ENCODE results near the gene KYAT1. TPM values are rescaled to one million over a fixed set of nuclear protein-coding genes. Genes with fewer than 3 reads are reported as not detected.
"Not testable (repeated sequence)": the region's sequence is repeated elsewhere in the genome, so short reads cannot be mapped to it uniquely, and the experiment has no call there.

The KYAT1 gene
- total RNA-seq, 3 donors from 2014 or later (not counting 1 experiment from before 2014, with no cell fraction given), result 8.9 to 11.3 (median 9.1) TPM

DNA sequence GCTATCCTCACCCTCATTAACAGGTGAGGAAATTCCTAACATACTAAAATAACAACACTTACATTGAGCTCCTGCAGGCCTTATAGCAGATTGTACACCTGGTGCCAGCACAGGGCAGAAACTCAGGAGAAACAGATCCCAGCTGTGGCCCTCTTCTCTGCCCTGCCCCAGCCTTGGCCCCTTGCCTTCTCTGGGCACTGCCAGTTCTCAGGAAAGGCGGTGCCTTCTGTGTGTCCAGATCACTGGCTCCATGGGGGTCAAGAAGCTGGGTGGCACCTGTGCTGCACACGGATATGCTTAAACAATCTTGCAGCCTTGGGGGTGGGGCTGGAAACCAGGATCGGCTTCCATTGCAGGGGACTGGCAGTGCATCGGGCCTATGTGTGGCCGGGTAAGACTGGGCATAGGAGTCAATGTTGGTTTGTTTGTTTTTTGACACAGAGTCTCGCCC lies 19.3 kb downstream of the KYAT1 start:
- no peak overlapping the region for H3K27ac Mint-ChIP-seq
- WGBS (ENCODE audit: insufficient coverage), result 95% methylated on average over 6 of the region's 6 CpGs
- H3K9me3 ChIP-seq (ENCODE audit: control insufficient read depth, insufficient read depth, low read length), result no peaks in the 10 kb centered on the region

GRCh38 chr9:128861501-128861900 lies 20.2 kb downstream of the KYAT1 start:
- intact Hi-C loops (cut with micrococcal nuclease), result loop anchor here (5.0 kb wide), 1 partner anchor 86 kb away; the partner anchor contains the start of genes DOLK and NUP188
- Mint-ChIP-seq H3K4me3 (no peak overlapping the region), H3K27ac (no peak overlapping the region), H3K27me3 (ENCODE audit: low read depth in 2 of 2) (no peaks in the 10 kb centered on the region), H3K9me3 (no peaks in the 10 kb centered on the region), H3K36me3 (no peaks in the 10 kb centered on the region), H3K4me1 (peaks cover 0 to 6% of the 10 kb centered on the region in 2 donors)
- DNase-seq (no peak), ATAC-seq (no peak)
- no peak overlapping the region for H3K4me3 ChIP-seq (ENCODE audit: low read length)
- H3K27ac ChIP-seq (ENCODE audit: low read length), result no peak overlapping the region
- no peaks in the 10 kb centered on the region for H3K36me3 ChIP-seq (ENCODE audit: control insufficient read depth, insufficient read depth, low read length)
- TF ChIP-seq CTCF (IDR thresholded peaks at IDR 0.05), result no peak
- H3K9me3 ChIP-seq (ENCODE audit: control insufficient read depth, insufficient read depth, low read length), result no peaks in the 10 kb centered on the region
- WGBS (ENCODE audit: insufficient coverage), result 81% methylated on average over 6 of the region's 6 CpGs
- no peaks in the 10 kb centered on the region for H3K27me3 ChIP-seq (ENCODE audit: control insufficient read depth, insufficient read depth, low read length)
- peaks cover 5% of the 10 kb centered on the region for H3K4me1 ChIP-seq (ENCODE audit: control insufficient read depth, insufficient read depth, low read length)

More for the DNA sequence above, 19.3 kb downstream of the KYAT1 start:
- intact Hi-C loops (cut with micrococcal nuclease), result loop anchor here (5.0 kb wide), 1 partner anchor 85 kb away; the partner anchor contains the start of genes DOLK and NUP188
- H3K4me3 ChIP-seq (ENCODE audit: low read length), result no peak overlapping the region
- H3K27me3 ChIP-seq (ENCODE audit: control insufficient read depth, insufficient read depth, low read length), result no peaks in the 10 kb centered on the region
- no peak overlapping the region for H3K27ac ChIP-seq (ENCODE audit: low read length)
- TF ChIP-seq CTCF (IDR thresholded peaks at IDR 0.05), result no peak
- Mint-ChIP-seq H3K27me3 (ENCODE audit: low read depth in 2 of 2) (no peaks in the 10 kb centered on the region), H3K4me3 (no peak overlapping the region), H3K4me1 (peaks cover 0 to 6% of the 10 kb centered on the region in 2 donors), H3K9me3 (no peaks in the 10 kb centered on the region), H3K36me3 (no peaks in the 10 kb centered on the region)
- no peak for DNase-seq
- H3K36me3 ChIP-seq (ENCODE audit: control insufficient read depth, insufficient read depth, low read length), result no peaks in the 10 kb centered on the region
- ATAC-seq, result no peak
- H3K4me1 ChIP-seq (ENCODE audit: control insufficient read depth, insufficient read depth, low read length), result peaks cover 5% of the 10 kb centered on the region

DNA sequence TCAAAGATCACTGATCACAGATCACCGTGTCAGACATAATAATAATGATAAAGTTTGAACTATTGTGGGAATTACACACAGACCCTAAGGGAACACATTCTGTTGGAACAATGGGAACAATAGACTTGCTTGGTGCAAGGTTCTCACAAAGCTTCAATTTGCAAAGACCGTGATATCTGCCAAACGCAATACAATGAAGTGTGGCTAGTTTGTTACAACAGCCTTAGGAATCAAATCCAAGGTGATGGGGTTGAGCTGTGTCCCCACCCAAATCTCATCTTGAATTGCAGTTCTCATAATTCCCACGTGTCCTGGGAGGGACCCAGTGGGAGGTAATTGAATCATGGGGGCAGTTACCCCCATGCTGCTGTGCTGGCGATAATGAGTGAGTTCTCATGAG lies 20.8 kb downstream of the KYAT1 start:
- intact Hi-C loops (cut with micrococcal nuclease), result loop anchor here (5.0 kb wide), 1 partner anchor 86 kb away; the partner anchor contains the start of genes DOLK and NUP188
- Histone ChIP-seq H3K36me3 (ENCODE audit: control insufficient read depth, insufficient read depth, low read length) (no peaks in the 10 kb centered on the region), H3K4me1 (ENCODE audit: control insufficient read depth, insufficient read depth, low read length) (peaks cover 5% of the 10 kb centered on the region), H3K27me3 (ENCODE audit: control insufficient read depth, insufficient read depth, low read length) (no peaks in the 10 kb centered on the region), H3K4me3 (ENCODE audit: low read length) (no peak overlapping the region), H3K27ac (ENCODE audit: low read length) (no peak overlapping the region), H3K9me3 (ENCODE audit: control insufficient read depth, insufficient read depth, low read length) (no peaks in the 10 kb centered on the region)
- ATAC-seq (no peak), DNase-seq (no peak)
- Mint-ChIP-seq H3K27me3 (ENCODE audit: low read depth in 2 of 2) (no peaks in the 10 kb centered on the region), H3K4me3 (no peak overlapping the region), H3K27ac (no peak overlapping the region), H3K36me3 (no peaks in the 10 kb centered on the region), H3K9me3 (no peaks in the 10 kb centered on the region), H3K4me1 (peaks cover 0 to 6% of the 10 kb centered on the region in 2 donors)
- 95% methylated on average over 5 of the region's 5 CpGs for WGBS (ENCODE audit: insufficient coverage)
- TF ChIP-seq CTCF (IDR thresholded peaks at IDR 0.05), result no peak

- H3K27ac Mint-ChIP-seq; DNase-seq; H3K4me1 Mint-ChIP-seq; intact Hi-C loops (cut with micrococcal nuclease); H3K9me3 Mint-ChIP-seq; H3K4me3 ChIP-seq (ENCODE audit: low read length); H3K4me3 Mint-ChIP-seq; H3K27me3 ChIP-seq (ENCODE audit: control insufficient read depth, insufficient read depth, low read length); ATAC-seq; H3K4me1 ChIP-seq (ENCODE audit: control insufficient read depth, insufficient read depth, low read length); H3K27me3 Mint-ChIP-seq (ENCODE audit: low read depth in 2 of 2); H3K27ac ChIP-seq (ENCODE audit: low read length); H3K9me3 ChIP-seq (ENCODE audit: control insufficient read depth, insufficient read depth, low read length); H3K36me3 Mint-ChIP-seq; H3K36me3 ChIP-seq (ENCODE audit: control insufficient read depth, insufficient read depth, low read length): not testable (repeated sequence)
- 96% methylated on average over 7 of the region's 7 CpGs for WGBS (ENCODE audit: insufficient coverage)
Observed at GRCh38 chr9:128858476-128858875, 23.3 kb downstream of the KYAT1 start.

DNA sequence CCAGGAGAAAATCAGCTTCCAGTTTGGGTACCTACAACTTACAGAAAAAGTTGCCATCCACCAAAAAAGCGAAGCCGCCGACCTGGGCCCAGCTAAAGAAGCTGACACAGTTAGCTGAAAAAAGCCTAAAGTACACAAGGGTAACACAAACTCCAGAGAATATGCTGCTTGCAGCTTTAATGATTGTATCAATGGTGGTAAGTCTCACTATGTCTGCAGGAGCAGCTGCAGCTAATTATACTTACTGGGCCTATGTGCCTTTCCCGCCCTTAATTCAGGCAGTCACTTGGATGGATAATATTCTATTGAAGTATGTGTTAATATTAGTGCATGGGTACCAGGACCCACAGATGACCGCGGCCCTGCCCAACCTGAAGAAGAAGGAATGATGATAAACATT lies 27.3 kb downstream of the KYAT1 start:
- peaks cover 14% of the 10 kb centered on the region for H3K36me3 Mint-ChIP-seq
- H3K36me3 ChIP-seq (ENCODE audit: control insufficient read depth, insufficient read depth, low read length); H3K4me1 Mint-ChIP-seq; H3K9me3 Mint-ChIP-seq; DNase-seq; H3K4me1 ChIP-seq (ENCODE audit: control insufficient read depth, insufficient read depth, low read length); H3K27me3 ChIP-seq (ENCODE audit: control insufficient read depth, insufficient read depth, low read length); ATAC-seq; H3K4me3 Mint-ChIP-seq; H3K27ac ChIP-seq (ENCODE audit: low read length); H3K27me3 Mint-ChIP-seq (ENCODE audit: low read depth in 2 of 2); intact Hi-C loops (cut with micrococcal nuclease); H3K4me3 ChIP-seq (ENCODE audit: low read length); H3K27ac Mint-ChIP-seq; H3K9me3 ChIP-seq (ENCODE audit: control insufficient read depth, insufficient read depth, low read length): not testable (repeated sequence)
- WGBS (ENCODE audit: insufficient coverage), result 99% methylated on average over 4 of the region's 6 CpGs

GRCh38 chr9:128852646-128853045 lies 29.1 kb downstream of the KYAT1 start:
- H3K4me1 ChIP-seq (ENCODE audit: control insufficient read depth, insufficient read depth, low read length); ATAC-seq; H3K4me3 ChIP-seq (ENCODE audit: low read length); H3K4me1 Mint-ChIP-seq; H3K27ac Mint-ChIP-seq; H3K36me3 ChIP-seq (ENCODE audit: control insufficient read depth, insufficient read depth, low read length); H3K9me3 ChIP-seq (ENCODE audit: control insufficient read depth, insufficient read depth, low read length); H3K27ac ChIP-seq (ENCODE audit: low read length); H3K4me3 Mint-ChIP-seq; H3K9me3 Mint-ChIP-seq; DNase-seq; H3K27me3 Mint-ChIP-seq (ENCODE audit: low read depth in 2 of 2); H3K27me3 ChIP-seq (ENCODE audit: control insufficient read depth, insufficient read depth, low read length); intact Hi-C loops (cut with micrococcal nuclease): not testable (repeated sequence)
- WGBS (ENCODE audit: insufficient coverage), result 100% methylated on average over 1 of the region's 2 CpGs
- peaks cover 14% of the 10 kb centered on the region for H3K36me3 Mint-ChIP-seq

All from natural killer cell (primary cell).